K562 (cell line): ENCODE data around the gene KAZN. TPM values are rescaled to one million over a fixed set of nuclear protein-coding genes. Genes with fewer than 3 reads are reported as not detected.

Experiments used
- ATAC-seq: fragments of 200-7000 bp; cut with Tn5 transposase; 3 replicates; pipeline ENCODE4 v1.9.1; 2020; ENCODE audit warnings: moderate library complexity
- BruUV-seq: library from RNA; stranded (reverse); fragments of 400-500 nt; replicated peaks from 2 replicates; lab custom pipeline; 2021; lab: Mats Ljungman, UMichigan
- CTCF ChIA-PET: fragments of 300-600 bp; formaldehyde crosslinking; extraction: SDS; loops from one replicate; lab custom pipeline; 2021; ENCODE audit warnings: low intra/inter-chr PET ratio; lab: Yijun Ruan, JAX
- POLR2A ChIA-PET: fragments of 300-600, 350-650 bp; sonication (Branson Sonifier 250); formaldehyde crosslinking; extraction: SDS; loops from one replicate; lab custom pipeline; 2021; ENCODE audit warnings: antibody characterized with exemption, inconsistent platforms; lab: Yijun Ruan, JAX
- DNase-seq, 4 experiments: peaks; one replicate each; pipeline versions ENCODE4 v3.0.0 to v3.0.0-alpha.2; 2011 to 2018; ENCODE audit warnings: low spot score in 3 of 4, mixed read lengths in 3 of 4; ENCODE audit errors: extremely low read depth in 1 of 4
- FAIRE-seq: peaks from 2 replicates; lab custom pipeline; 2011; peaks lifted over from hg19 to GRCh38; lab: Jason Lieb, UNC
- H2AFZ ChIP-seq: 2 replicates; pipeline ENCODE4 v1.6.0; 2011; ENCODE audit warnings: low read depth, low read length, control low read depth, inconsistent platforms
- H3K27ac ChIP-seq: fragments of 200-600 bp; 3 replicates; pipeline ENCODE4 v1.8.0; 2011; ENCODE audit warnings: low read depth, mild to moderate bottlenecking, control low read depth, inconsistent platforms, low read length, moderate library complexity, mixed read lengths; ENCODE audit errors: extremely low read depth
- H3K27me3 ChIP-seq, 2 experiments: fragments of 300-600 bp in 1 of 2; 2 replicates in 1 of 2; 3 replicates in 1 of 2; pipeline versions ENCODE4 v1.6.0 to v1.8.0; 2011; ENCODE audit warnings: inconsistent platforms in 2 of 2, low read length in 2 of 2, mild to moderate bottlenecking in 1 of 2, mixed read lengths in 1 of 2, moderate library complexity in 1 of 2; ENCODE audit not compliant: control insufficient read depth in 2 of 2, insufficient read depth in 2 of 2
- H3K36me3 ChIP-seq: fragments of 300-600 bp; 3 replicates; pipeline ENCODE4 v1.8.0; 2011; ENCODE audit warnings: mild to moderate bottlenecking, low read length, inconsistent platforms; ENCODE audit not compliant: control insufficient read depth, insufficient read depth
- H3K4me1 ChIP-seq, 2 experiments: fragments of 200-600 bp in 1 of 2; replicated peaks in 1 of 2; 2 replicates in 1 of 2; 3 replicates in 1 of 2; pipeline versions ENCODE4 v1.5.1 to v1.8.0; 2011; ENCODE audit warnings: inconsistent platforms in 2 of 2, low read length in 2 of 2, mild to moderate bottlenecking in 1 of 2, mixed read lengths in 1 of 2, moderate library complexity in 1 of 2; ENCODE audit not compliant: control insufficient read depth in 2 of 2, insufficient read depth in 2 of 2
- H3K4me2 ChIP-seq: 2 replicates; pipeline ENCODE4 v1.6.1; 2011; ENCODE audit warnings: low read length, control low read depth, inconsistent platforms, mixed read lengths; ENCODE audit not compliant: insufficient read depth
- H3K4me3 ChIP-seq: fragments of 200-600 bp; sonication (generic), shearing (Covaris generic); 2 replicates; pipeline ENCODE4 v1.5.1; 2016; ENCODE audit warnings: control low read depth, inconsistent platforms
- H3K79me2 ChIP-seq: fragments of 200-600 bp; 3 replicates; pipeline ENCODE4 v1.8.0; 2011; ENCODE audit warnings: low read length, inconsistent platforms; ENCODE audit not compliant: control insufficient read depth, insufficient read depth
- H3K9ac ChIP-seq, 2 experiments: 2 replicates each; pipeline versions ENCODE4 v1.6.0 to v1.6.1; 2011; ENCODE audit warnings: low read depth in 2 of 2, low read length in 2 of 2, control low read depth in 1 of 2, inconsistent platforms in 1 of 2, mild to moderate bottlenecking in 1 of 2, mixed read lengths in 1 of 2; ENCODE audit not compliant: insufficient read depth in 1 of 2
- H3K9me1 ChIP-seq: one replicate; pipeline ENCODE4 v1.6.0; 2011; ENCODE audit warnings: inconsistent platforms, mild to moderate bottlenecking, low read length, moderate library complexity; ENCODE audit not compliant: control insufficient read depth, insufficient read depth
- H3K9me3 ChIP-seq: replicated peaks from 2 replicates; pipeline ENCODE4 v1.5.1; 2011; ENCODE audit warnings: low read depth, low read length, inconsistent platforms; ENCODE audit not compliant: control insufficient read depth, insufficient read depth
- H4K20me1 ChIP-seq: replicated peaks from 2 replicates; pipeline ENCODE4 v1.6.1; 2011; ENCODE audit warnings: low read length, inconsistent platforms, mixed read lengths; ENCODE audit not compliant: control insufficient read depth, insufficient read depth
- ARID3B ChIP-seq: fragments of 250-450 bp; sonication (Bioruptor Pico); IDR thresholded peaks from 2 replicates; pipeline ENCODE4 v1.4.0; 2020; ENCODE audit warnings: borderline replicate concordance
- HEY1 ChIP-seq: fragments of 250-450 bp; sonication (Bioruptor Pico); IDR thresholded peaks from 2 replicates; pipeline ENCODE4 v1.5.0; 2020; ENCODE audit warnings: mild to moderate bottlenecking, moderate library complexity, borderline replicate concordance
- HNRNPH1 ChIP-seq: fragments of 200-400 bp; formaldehyde crosslinking; optimal IDR thresholded peaks from 2 replicates; pipeline ENCODE3; 2017; ENCODE audit warnings: low read depth, mild to moderate bottlenecking, low read length, moderate library complexity
- KDM4B ChIP-seq, 2 experiments: fragments of 450-650 bp in 1 of 2; sonication (generic) in 1 of 2; IDR thresholded peaks; 2 replicates each; pipeline ENCODE4 v1.6.1; 2016 to 2017; ENCODE audit warnings: borderline replicate concordance in 2 of 2, antibody characterized with exemption in 1 of 2, low read depth in 1 of 2, mild to moderate bottlenecking in 1 of 2
- MEF2D ChIP-seq: conservative IDR thresholded peaks from 2 replicates; pipeline ENCODE4 v1.6.1; 2016; ENCODE audit warnings: low read depth, missing genetic modification characterization, missing compliant biosample characterization
- MNT ChIP-seq, 2 experiments: fragments of 450-650 bp; conservative IDR thresholded peaks; 2 replicates each; pipeline ENCODE4 v1.6.1; 2017; ENCODE audit warnings: mild to moderate bottlenecking in 2 of 2, moderate library complexity in 2 of 2
- UBTF ChIP-seq, 2 experiments: IDR thresholded peaks; 2 replicates each; pipeline ENCODE4 v1.6.1; 2012; ENCODE audit warnings: improper control_type of control experiment in 2 of 2, low read depth in 2 of 2, low read length in 2 of 2, borderline replicate concordance in 1 of 2
- ZBTB33 ChIP-seq: sonication (generic); formaldehyde crosslinking; IDR thresholded peaks from 2 replicates; pipeline ENCODE4 v1.8.1; 2023; ENCODE audit warnings: mild to moderate bottlenecking, missing genetic modification reagents
- ZNF764 ChIP-seq: fragments of 250-450 bp; sonication (Bioruptor Pico); IDR thresholded peaks from 2 replicates; pipeline ENCODE4 v1.4.0; 2020; ENCODE audit warnings: low read depth, mild to moderate bottlenecking, moderate library complexity
- WGBS: fragments of 100-300 bp; shearing (Covaris generic); methylation state at CpG from one replicate; pipeline ENCODE4 v1.1.6; 2016; ENCODE audit warnings: low coverage, mixed read lengths; ENCODE audit not compliant: insufficient coverage; ENCODE audit errors: missing lambda C conversion rate; 5-methylcytosine and 5-hydroxymethylcytosine counted together
- in situ Hi-C: fragments of 300-500 bp; cut with MboI; formaldehyde crosslinking; loops from 4 replicates; pipeline ENCODE4 v1.15.0; 2018; ENCODE audit warnings: inconsistent platforms, mixed read lengths
- intact Hi-C: fragments of 100-400 bp; cut with micrococcal nuclease; formaldehyde crosslinking; loops from 2 replicates; pipeline ENCODE4 v1.14.2; 2022
- polyA plus RNA-seq, 8 experiments: library from polyadenylated mRNA; depleted of rRNA in 4 of 8; stranded (reverse) in 5 of 8; unstranded in 3 of 8; fragments of >200 nt; fragmentation: Nextera tagmentation in 2 of 8; fragmentation: Illumina TruSeq in 1 of 8; extraction: Ambion mirVana in 2 of 8; extraction: Trizol in 1 of 8; gene quantifications; 2 replicates each; pipeline versions ENCODE4 v1.2.1 to v1.2.3, GENCODE V29; 2011 to 2014; ENCODE audit warnings: inconsistent platforms in 1 of 8, missing spikeins in 1 of 8
- total RNA-seq, 7 experiments: library from RNA; depleted of rRNA in 6 of 7; stranded (reverse); fragments of >200 nt in 6 of 7; fragmentation: Illumina TruSeq in 2 of 7; extraction: Trizol in 2 of 7; gene quantifications; 2 replicates each; pipeline versions ENCODE4 v1.2.1 to v1.2.3, GENCODE V29; 2011 to 2021; ENCODE audit warnings: low replicate concordance in 1 of 7

The KAZN gene
- total and polyA plus RNA-seq, 9 of the 15 experiments (the other 6 are each of a cell fraction or from before 2014, with no cell fraction given), result 2.1 to 21.6 (median 5.4) TPM

- no peak overlapping the region for H2AFZ ChIP-seq
- peaks cover 0 to 5% of the 10 kb centered on the region in 2 experiments; a peak in 4 of 5 replicates for H3K4me1 ChIP-seq
- no peak overlapping the region for H3K4me2 ChIP-seq
- FAIRE-seq (no peak), ATAC-seq (no peak), DNase-seq (no peak)
- intact Hi-C loops, result no loop called here
- POLR2A ChIA-PET, result interaction anchor here (1.4 kb wide), 1 partner anchor 9 kb away, joined by 8 read pairs; no protein-coding TSS in a partner anchor
- H3K9me1 ChIP-seq, result no peaks in the 10 kb centered on the region
- no peaks in the 10 kb centered on the region for H3K9me3 ChIP-seq
- in situ Hi-C loops, result loop anchor here (25.0 kb wide), 1 partner anchor 741 kb away; no protein-coding TSS in a partner anchor
- H3K9ac ChIP-seq, result no peak overlapping the region
- no TSS peak for BruUV-seq
- H3K36me3 ChIP-seq, result no peaks in the 10 kb centered on the region
- peaks cover 50 to 54% of the 10 kb centered on the region in 2 experiments for H3K27me3 ChIP-seq
- WGBS, result 3% methylated on average over 5 of the region's 5 CpGs
- CTCF ChIA-PET, result no interaction called here
- TF ChIP-seq UBTF (IDR thresholded peaks at IDR 0.05; ENCODE audit: borderline replicate concordance in 1 of 2, low read depth in 2 of 2, low read length in 2 of 2) (no peak), ZBTB33 (CRISPR knock-in tag) (no peak), ARID3B (CRISPR knock-in tag) (no peak), ZNF764 (no peak), HNRNPH1 (no peak), KDM4B (IDR thresholded peaks at IDR 0.05; ENCODE audit: borderline replicate concordance in 2 of 2, low read depth in 1 of 2) (no peak), HEY1 (CRISPR knock-in tag) (no peak), MNT (conservative IDR thresholded peaks at IDR 0.05) (no peak), MEF2D (no peak)
- no peaks in the 10 kb centered on the region for H4K20me1 ChIP-seq
- no peak overlapping the region for H3K27ac ChIP-seq
- no peaks in the 10 kb centered on the region for H3K79me2 ChIP-seq
- no peak overlapping the region for H3K4me3 ChIP-seq
These were observed 255.0 kb downstream of the KAZN start for GRCh38 chr1:14853518-14853917.
